COR-L47 (cell line): Measurements from ENCODE around the gene TMEM200B.
"Not testable (repeated sequence)": the region's sequence is repeated elsewhere in the genome, so short reads cannot be mapped to it uniquely, and the experiment has no call there.

Source experiments
- DNase-seq: peaks from one replicate; lab custom pipeline; 2025; lab: John Stamatoyannopoulos, UW

TMEM200B gene

GRCh38 chr1:29123887-29124365 lies at the start of gene TMEM200B:
TSS of gene TMEM200B (minus strand) at chr1:29123903. CDS start at chr1:29121828, 2,075 bp downstream.
- DNase-seq: no peak

- DNase-seq: no peak
Measured at GRCh38 chr1:29172415-29172939, 48.8 kb upstream of the TMEM200B start.

GRCh38 chr1:29171521-29171920 lies 47.8 kb upstream of the TMEM200B start:
- no peak for DNase-seq

GRCh38 chr1:29171089-29171488 lies 47.4 kb upstream of the TMEM200B start:
- DNase-seq: no peak

DNA sequence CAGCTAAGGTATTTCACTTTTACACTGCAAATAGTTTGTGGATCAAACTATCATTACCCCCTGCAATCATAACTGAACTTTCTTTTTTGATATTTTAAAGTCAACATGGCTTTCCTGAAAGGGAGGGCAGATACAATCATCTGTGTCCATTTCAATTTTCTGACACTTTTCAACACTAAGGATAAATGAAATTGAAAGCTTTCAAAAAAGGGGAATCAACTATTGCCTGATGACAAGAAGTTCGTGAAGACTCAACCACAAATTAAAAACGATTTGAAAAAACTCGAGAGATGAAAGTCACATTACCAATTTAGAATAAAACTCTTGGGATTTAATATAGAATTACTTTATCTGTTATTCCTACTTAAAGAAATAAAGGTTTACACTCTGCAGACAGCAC lies 46.3 kb upstream of the TMEM200B start:
- DNase-seq: no peak

- DNase-seq: no peak
Measured at GRCh38 chr1:29167904-29168303, 44.2 kb upstream of the TMEM200B start.

DNA sequence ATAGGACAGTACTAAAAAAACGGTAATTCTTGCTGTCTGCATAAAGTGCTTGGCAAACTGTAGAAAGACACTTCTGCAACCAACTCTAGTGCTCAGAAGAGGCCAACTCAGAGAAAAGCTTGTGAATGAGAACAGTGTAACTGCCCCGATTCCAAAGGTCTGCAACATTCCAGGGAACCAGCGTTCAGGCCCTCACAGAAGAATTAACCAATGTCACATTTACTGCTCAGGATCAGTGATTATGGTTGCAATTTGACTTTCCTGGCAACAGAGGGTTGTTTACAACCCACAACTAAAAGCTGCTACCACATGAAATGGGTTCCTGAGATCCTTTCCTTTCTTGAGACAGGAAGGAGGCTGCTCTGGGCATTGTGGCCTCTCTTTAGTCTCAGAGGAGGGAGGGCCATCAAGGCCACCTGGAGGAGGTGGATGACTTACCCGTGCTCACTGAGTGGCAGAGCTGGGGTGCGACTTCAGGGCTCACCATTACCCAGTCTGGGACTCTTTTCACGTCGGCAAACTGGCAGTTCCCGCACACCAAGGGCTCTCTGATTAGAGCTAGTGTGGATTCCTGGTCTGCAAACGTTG lies 42.7 kb upstream of the TMEM200B start:
- no peak for DNase-seq

GRCh38 chr1:29164588-29164987 lies 40.9 kb upstream of the TMEM200B start:
- no peak for DNase-seq

DNA sequence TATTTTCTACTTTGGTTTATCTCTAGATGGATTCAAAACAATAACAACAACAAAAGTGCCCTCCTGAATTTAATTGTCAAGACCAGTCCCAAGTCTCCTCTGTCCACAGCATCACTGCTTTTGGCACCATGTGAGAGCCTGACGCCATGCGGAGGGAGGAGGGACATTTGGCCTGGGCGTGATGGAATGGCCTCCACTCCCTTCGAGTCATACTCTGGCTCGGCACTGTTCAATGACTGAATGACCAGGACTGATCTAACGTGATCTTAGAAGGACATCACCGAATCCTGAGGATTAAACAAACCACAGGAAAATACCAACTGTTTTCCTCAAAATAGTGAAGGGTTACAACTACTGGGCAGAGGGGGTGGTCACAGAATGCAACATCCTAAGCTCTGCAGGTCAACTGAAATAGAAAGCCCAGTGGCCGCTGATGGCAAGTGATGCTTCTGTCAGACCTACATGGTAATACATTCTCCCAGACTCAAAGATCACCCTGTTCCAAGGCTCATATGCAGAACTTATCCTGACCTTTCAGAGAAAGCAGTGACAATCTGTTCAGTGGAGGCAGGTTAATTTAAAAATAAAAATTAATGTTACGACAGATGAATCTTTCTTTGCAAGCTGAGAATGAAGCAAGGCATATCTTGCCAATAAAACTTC lies 38.9 kb upstream of the TMEM200B start:
- no peak for DNase-seq

- DNase-seq: no peak
Measured at GRCh38 chr1:29162025-29162424, 38.3 kb upstream of the TMEM200B start.

DNA sequence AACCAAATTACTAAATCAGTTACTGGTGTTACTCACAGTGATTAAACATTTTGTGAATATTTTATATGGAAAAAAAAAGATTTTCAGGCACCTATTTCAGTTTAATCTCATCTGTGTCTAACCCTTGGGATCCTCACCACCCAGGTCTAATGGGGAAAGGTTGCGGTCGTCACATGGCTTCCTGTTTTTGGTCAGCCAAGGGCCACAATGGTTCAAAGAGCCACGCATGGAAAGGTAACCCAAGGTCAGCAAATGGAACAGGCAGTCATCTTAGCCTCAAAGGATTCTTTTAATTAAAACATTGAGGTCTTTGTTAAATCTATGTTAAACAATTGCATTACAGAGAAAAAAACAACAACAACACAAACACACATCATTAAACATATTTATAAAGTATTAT lies 36.1 kb upstream of the TMEM200B start:
- DNase-seq: no peak

DNA sequence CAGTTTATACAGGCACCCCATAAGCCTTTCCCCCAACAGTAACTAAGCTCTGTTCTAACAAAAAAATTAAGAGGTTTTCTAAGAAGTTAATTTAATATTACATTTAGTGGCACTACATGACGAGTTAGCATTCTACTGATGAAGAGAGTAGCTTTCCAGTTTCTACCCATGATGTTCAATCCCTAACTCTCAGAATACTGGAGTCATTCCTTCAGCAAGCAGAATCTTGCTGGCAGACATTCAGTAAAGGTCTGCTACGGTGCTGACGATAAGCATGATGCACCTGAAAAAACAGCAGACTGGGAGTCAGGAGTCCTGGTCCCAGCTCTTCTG lies 33.5 kb upstream of the TMEM200B start:
- DNase-seq: no peak

DNA sequence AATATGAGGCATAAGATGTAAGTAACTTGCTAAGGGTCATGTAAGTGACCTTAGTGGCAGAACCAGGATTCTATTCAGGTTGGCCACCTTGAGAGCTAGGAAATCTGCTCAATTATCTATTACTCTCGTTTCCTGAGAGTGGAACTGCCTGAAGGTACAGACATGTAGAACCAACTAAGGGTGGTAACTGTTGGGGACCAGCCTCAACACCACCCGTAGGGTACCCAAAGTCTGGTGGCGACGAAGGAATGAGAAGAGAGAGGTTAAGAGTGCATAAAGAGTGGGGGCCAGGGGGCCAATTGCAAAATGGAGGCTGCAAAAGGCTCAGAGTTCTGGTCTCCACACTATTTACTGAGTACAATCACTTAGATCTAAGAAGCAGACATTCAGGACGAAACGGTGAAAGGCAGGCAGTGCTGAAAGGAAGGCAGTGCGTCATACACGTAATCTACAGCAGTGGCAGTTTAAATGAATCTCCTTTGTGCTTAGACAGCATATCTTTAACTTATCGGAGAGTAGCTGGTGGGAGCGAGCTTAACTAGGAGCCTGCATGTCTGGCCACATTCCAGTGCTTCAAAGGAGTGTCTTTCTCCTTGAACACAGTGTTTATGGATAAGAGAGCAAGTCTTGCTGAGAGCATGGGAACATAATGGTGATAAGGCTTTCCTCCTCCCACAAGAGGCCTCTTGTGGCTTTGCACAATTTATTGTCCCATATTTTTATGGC lies 33.0 kb upstream of the TMEM200B start:
- no peak for DNase-seq

- no peak for DNase-seq
Measured at GRCh38 chr1:29152046-29152805, 28.5 kb upstream of the TMEM200B start.

- not testable (repeated sequence) for DNase-seq
Measured at GRCh38 chr1:29150346-29150745, 26.6 kb upstream of the TMEM200B start.

DNA sequence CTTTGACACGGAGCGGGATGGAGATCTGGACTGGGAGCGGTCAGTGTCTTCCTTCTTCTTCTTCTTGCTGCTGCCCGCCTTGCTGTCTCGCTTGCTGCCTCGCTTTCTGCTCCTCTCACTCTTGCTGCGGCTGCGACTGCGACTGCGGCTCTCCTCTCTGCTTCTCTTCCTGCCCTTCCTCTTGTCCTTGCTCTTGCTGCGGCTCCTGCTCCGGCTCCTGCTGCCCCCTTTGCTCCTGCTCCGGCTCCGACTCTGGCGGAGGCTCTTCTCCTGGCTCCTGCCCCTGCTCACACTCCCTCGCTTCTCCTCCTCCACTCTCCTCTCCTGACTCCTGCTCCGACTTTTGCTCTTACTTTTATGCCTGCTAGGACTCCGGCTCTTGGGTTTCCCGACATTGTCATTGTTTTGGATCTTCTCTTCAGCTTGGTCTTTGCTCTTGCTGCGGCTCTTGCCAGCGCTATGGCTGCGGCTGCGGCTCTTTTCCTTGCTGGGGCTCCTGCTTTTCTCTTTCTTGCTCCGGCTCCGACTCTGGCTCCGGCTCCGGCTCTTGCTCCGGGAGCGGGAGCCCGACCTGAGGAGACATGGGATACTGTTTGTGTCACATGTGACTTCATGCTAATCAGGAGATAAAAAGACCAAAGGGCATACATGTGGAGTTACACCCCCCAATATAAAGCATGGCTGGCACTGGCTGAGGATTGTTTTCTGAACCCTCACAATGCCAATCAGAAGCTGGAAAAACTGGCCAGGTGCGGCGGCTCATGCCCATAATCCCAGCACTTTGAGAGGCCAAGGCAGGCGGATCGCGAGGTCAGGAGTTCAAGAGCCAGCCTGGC lies 25.2 kb upstream of the TMEM200B start:
- no peak for DNase-seq

- DNase-seq: no peak
Measured at GRCh38 chr1:29145739-29146437, 22.2 kb upstream of the TMEM200B start.

DNA sequence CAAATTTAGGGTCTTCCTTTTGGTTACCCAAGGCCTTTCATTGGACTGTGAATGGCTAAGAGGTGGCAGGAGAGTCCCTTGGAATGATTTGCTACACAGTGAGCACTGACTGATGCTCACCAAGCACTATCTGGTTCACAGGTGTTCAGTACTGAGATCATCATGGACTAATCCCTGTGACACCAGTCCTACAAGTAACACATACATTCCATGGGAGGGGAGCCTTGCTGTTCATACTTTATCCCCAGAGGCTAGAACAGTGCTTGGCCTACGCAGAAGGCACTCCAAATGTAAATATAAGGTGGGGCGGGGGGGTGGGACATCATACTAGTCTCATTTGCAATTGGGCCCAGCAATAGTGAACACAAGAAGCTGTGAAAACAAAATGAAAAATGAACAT lies 20.5 kb upstream of the TMEM200B start:
- DNase-seq: no peak

GRCh38 chr1:29142714-29143113 lies 19.0 kb upstream of the TMEM200B start:
- no peak for DNase-seq

DNA sequence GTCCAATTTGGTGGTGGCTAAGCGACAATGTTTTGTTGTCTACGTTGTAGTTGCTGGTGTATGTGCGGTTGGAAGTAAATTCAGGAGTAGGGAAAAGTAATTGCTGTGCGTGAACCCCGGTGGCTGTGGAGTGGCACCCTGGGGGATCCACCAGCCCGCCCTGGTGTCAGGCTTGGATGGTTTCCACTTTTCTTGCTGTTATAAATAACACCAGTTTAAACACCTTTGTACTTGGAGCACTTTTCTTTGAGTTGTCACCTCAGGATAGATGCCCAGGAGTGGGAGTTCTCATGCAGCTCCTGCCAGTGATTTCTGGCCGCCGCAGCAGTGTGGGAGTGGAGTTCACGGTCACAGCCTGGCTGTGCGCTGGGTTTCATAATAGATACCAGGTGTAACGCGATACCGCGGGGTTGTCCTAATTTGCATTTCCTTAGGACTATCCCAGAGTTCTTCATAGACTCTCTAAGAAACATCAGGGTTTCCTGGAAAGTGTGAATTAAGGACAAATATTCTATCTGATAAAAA lies 12.8 kb upstream of the TMEM200B start:
- no peak for DNase-seq

GRCh38 chr1:29134695-29135028 lies 11.0 kb upstream of the TMEM200B start:
- DNase-seq: no peak
